Spleen (tissue), 11 donors: ENCODE measurements around the gene INPP4B. TPM values are rescaled to one million over a fixed set of nuclear protein-coding genes. Genes with fewer than 3 reads are reported as not detected.

Experiments used
- DNase-seq: peaks from one replicate; pipeline ENCODE4 v3.0.0-alpha.2; 2020
- H3K27ac ChIP-seq, 8 donors: fragments of 200-600 bp; sonication (generic) in 7 of 8; 1 replicate in 4 of 8; 2 replicates in 4 of 8; pipeline versions ENCODE4 v1.5.0 to v1.8.0; 2016 to 2021; ENCODE audit warnings: inconsistent platforms in 4 of 8, mild to moderate bottlenecking in 4 of 8, moderate library complexity in 1 of 8
- H3K27me3 ChIP-seq, 7 donors: fragments of 200-600 bp; sonication (generic) in 6 of 7; replicated peaks in 1 of 7; 1 replicate in 4 of 7; 2 replicates in 3 of 7; pipeline versions ENCODE4 v1.5.0 to v1.8.0; 2016 to 2021; ENCODE audit warnings: inconsistent platforms in 3 of 7, mild to moderate bottlenecking in 1 of 7
- H3K36me3 ChIP-seq, 6 donors: fragments of 200-600 bp; sonication (generic) in 5 of 6; 1 replicate in 4 of 6; 2 replicates in 2 of 6; pipeline versions ENCODE4 v1.5.0 to v1.8.0; 2016 to 2021; ENCODE audit warnings: inconsistent platforms in 2 of 6
- H3K4me1 ChIP-seq, 6 donors: fragments of 200-600 bp; sonication (generic) in 5 of 6; 1 replicate in 3 of 6; 2 replicates in 3 of 6; pipeline versions ENCODE4 v1.5.0 to v1.8.0; 2016 to 2021; ENCODE audit warnings: inconsistent platforms in 3 of 6
- H3K4me3 ChIP-seq, 8 donors: fragments of 200-600 bp; sonication (generic) in 7 of 8; 1 replicate in 4 of 8; 2 replicates in 4 of 8; pipeline versions ENCODE4 v1.5.0 to v1.8.0; 2016 to 2021; ENCODE audit warnings: inconsistent platforms in 4 of 8, mild to moderate bottlenecking in 4 of 8, moderate library complexity in 2 of 8
- H3K9me3 ChIP-seq, 8 donors: fragments of 200-600 bp; sonication (generic) in 7 of 8; 1 replicate in 4 of 8; 2 replicates in 4 of 8; pipeline versions ENCODE4 v1.5.0 to v1.8.0; 2016 to 2021; ENCODE audit warnings: inconsistent platforms in 4 of 8
- CTCF ChIP-seq, 11 experiments: fragments of 200-600 bp in 7 of 11; fragments of 450-650 bp in 4 of 11; sonication (generic) in 4 of 11; IDR thresholded peaks in 8 of 11; conservative IDR thresholded peaks in 3 of 11; 1 replicate in 7 of 11; 2 replicates in 4 of 11; pipeline versions ENCODE4 v1.4.0 to v1.8.0; 2016 to 2021; ENCODE audit warnings: antibody characterized with exemption in 11 of 11, inconsistent platforms in 4 of 11, mild to moderate bottlenecking in 1 of 11
- POLR2A ChIP-seq, 3 donors: fragments of 450-650 bp; IDR thresholded peaks; one replicate each; pipeline ENCODE4 v1.5.1; 2017; ENCODE audit warnings: antibody characterized with exemption in 3 of 3, mild to moderate bottlenecking in 1 of 3
- POLR2AphosphoS5 ChIP-seq, 3 donors: sonication (generic); formaldehyde crosslinking; IDR thresholded peaks; one replicate each; pipeline ENCODE4 v1.5.1; 2017; ENCODE audit warnings: antibody characterized with exemption in 3 of 3
- WGBS, 5 donors: extraction: QIAGEN DNeasy Blood & Tissue Kit in 3 of 5; methylation state at CpG; one replicate each; pipeline versions ENCODE4 v1.1.5 to v1.1.7; 2013 to 2018; 5-methylcytosine and 5-hydroxymethylcytosine counted together
- intact Hi-C: fragments of 100-400 bp; cut with DNase I; formaldehyde crosslinking; loops from one replicate; pipeline ENCODE4 v1.15.0; 2023; ENCODE audit warnings: low total_unique reads
- polyA plus RNA-seq, 3 donors: library from polyadenylated mRNA; stranded (reverse); fragments of 200-250 nt; gene quantifications; one replicate each; pipeline ENCODE4 v1.2.1, GENCODE V29; 2013
- total RNA-seq, 7 donors: library from RNA; depleted of rRNA in 3 of 7; stranded (reverse); fragments of >200 nt in 3 of 7; fragmentation: NEBNext Ultra II Directional in 4 of 7; extraction: Animal tissue kit (Norgen Biotek cat#: 25700) in 4 of 7; gene quantifications; one replicate each; pipeline versions ENCODE4 v1.1.0 to v1.2.1, GENCODE V29; 2016 to 2021
- donor health status: healthy with polysubstance abuse.
- donor health status: DM: no; HTN: no; CAD: no; lungs with moderate emphysema.
- donor health status: DM: no; HTN: no; CAD: no.
- donor health status: Bipolar disorder and iron deficiency.
- donor health status: healthy.
- donor health status: DM: no; HTN: no; CAD: no.
- donor health status: DM: yes; HTN: yes; CAD: no.

INPP4B gene
- total and polyA plus RNA-seq, 10 donors, result 0.78 to 31.6 (median 26.8) TPM

GRCh38 chr4:142713282-142714030, 132.6 kb downstream of the INPP4B start:
- H3K4me3 ChIP-seq, result no peak overlapping the region
- peaks cover 0 to 16% (median 0%) of the 10 kb centered on the region in 8 donors for H3K9me3 ChIP-seq
- H3K27me3 ChIP-seq, result no peaks in the 10 kb centered on the region
- TF ChIP-seq POLR2AphosphoS5 (IDR thresholded peaks at IDR 0.05) (no peak), CTCF (IDR thresholded peaks at IDR 0.05 in 8 of 11, conservative IDR thresholded peaks at IDR 0.05 in 3 of 11) (no peak), POLR2A (IDR thresholded peaks at IDR 0.05) (no peak)
- no peaks in the 10 kb centered on the region for H3K36me3 ChIP-seq
- WGBS, 5 donors, result 76 to 90% (median 85%) methylated on average over 2 of the region's 2 CpGs
- no peaks in the 10 kb centered on the region for H3K4me1 ChIP-seq
- intact Hi-C loops, result no loop called here
- H3K27ac ChIP-seq, result peak overlapping the region in 1 of 8 donors; percentile 13
- no peak for DNase-seq

GRCh38 chr4:142708231-142708630, 137.9 kb downstream of the INPP4B start:
- H3K36me3 ChIP-seq, result no peaks in the 10 kb centered on the region
- DNase-seq, result no peak
- peaks cover 0 to 5% (median 0%) of the 10 kb centered on the region in 6 donors for H3K4me1 ChIP-seq
- no peak overlapping the region for H3K4me3 ChIP-seq
- 69 to 100% (median 89%) methylated on average over 1 of the region's 1 CpG; no CpG with 5 or more reads in 1 of the 5 donors for WGBS, 5 donors
- H3K27ac ChIP-seq, result no peak overlapping the region
- intact Hi-C loops, result no loop called here
- no peaks in the 10 kb centered on the region for H3K27me3 ChIP-seq
- peaks cover 0 to 20% (median 4%) of the 10 kb centered on the region in 8 donors for H3K9me3 ChIP-seq
- TF ChIP-seq POLR2AphosphoS5 (IDR thresholded peaks at IDR 0.05) (no peak), POLR2A (IDR thresholded peaks at IDR 0.05) (no peak), CTCF (IDR thresholded peaks at IDR 0.05 in 8 of 11, conservative IDR thresholded peaks at IDR 0.05 in 3 of 11) (no peak)

GRCh38 chr4:142707401-142707800, 138.7 kb downstream of the INPP4B start:
- H3K4me1 ChIP-seq, result peaks cover 0 to 7% (median 0%) of the 10 kb centered on the region in 6 donors
- no peak overlapping the region for H3K4me3 ChIP-seq
- H3K27me3 ChIP-seq, result no peaks in the 10 kb centered on the region
- intact Hi-C loops, result no loop called here
- H3K9me3 ChIP-seq, result peaks cover 0 to 20% (median 4%) of the 10 kb centered on the region in 8 donors
- no peak for TF ChIP-seq POLR2AphosphoS5 (IDR thresholded peaks at IDR 0.05)
- TF ChIP-seq POLR2A (IDR thresholded peaks at IDR 0.05), result no peak
- TF ChIP-seq CTCF (IDR thresholded peaks at IDR 0.05 in 8 of 11, conservative IDR thresholded peaks at IDR 0.05 in 3 of 11), result no peak
- no peaks in the 10 kb centered on the region for H3K36me3 ChIP-seq
- no peak for DNase-seq
- H3K27ac ChIP-seq, result peak overlapping the region in 1 of 8 donors; percentile 2
- 46 to 74% (median 62%) methylated on average over 1 of the region's 1 CpG for WGBS, 5 donors

GRCh38 chr4:142706381-142706780, 139.7 kb downstream of the INPP4B start:
- intact Hi-C loops, result no loop called here
- H3K4me3 ChIP-seq, result no peak overlapping the region
- peaks cover 0 to 7% (median 0%) of the 10 kb centered on the region in 6 donors for H3K4me1 ChIP-seq
- WGBS, 5 donors, result 85 to 97% (median 93%) methylated on average over 1 of the region's 1 CpG
- H3K27me3 ChIP-seq, result no peaks in the 10 kb centered on the region
- peaks cover 0 to 20% (median 4%) of the 10 kb centered on the region in 8 donors for H3K9me3 ChIP-seq
- H3K27ac ChIP-seq, result no peak overlapping the region
- no peaks in the 10 kb centered on the region for H3K36me3 ChIP-seq
- no peak for TF ChIP-seq POLR2AphosphoS5 (IDR thresholded peaks at IDR 0.05)
- no peak for DNase-seq
